Prostate gland (tissue), 2 donors: ENCODE measurements around the gene PRKG1.

ENCODE experiments used
- POLR2A ChIP-seq: fragments of 450-650 bp; IDR thresholded peaks from one replicate; pipeline ENCODE4 v1.6.1; 2016; ENCODE audit warnings: antibody characterized with exemption, mild to moderate bottlenecking
- POLR2AphosphoS5 ChIP-seq: sonication (generic); formaldehyde crosslinking; IDR thresholded peaks from one replicate; pipeline ENCODE4 v1.6.1; 2017; ENCODE audit warnings: antibody characterized with exemption
- TF ChIP-seq, protein P1 (sequence below), 4 experiments: fragments of 200-600 bp in 2 of 4; fragments of 450-650 bp in 2 of 4; sonication (generic) in 2 of 4; IDR thresholded peaks; 1 replicate in 3 of 4; 2 replicates in 1 of 4; pipeline ENCODE4 v1.5.1; 2016 to 2019; ENCODE audit warnings: antibody characterized with exemption in 4 of 4, mild to moderate bottlenecking in 2 of 4, moderate library complexity in 2 of 4

DNA sequence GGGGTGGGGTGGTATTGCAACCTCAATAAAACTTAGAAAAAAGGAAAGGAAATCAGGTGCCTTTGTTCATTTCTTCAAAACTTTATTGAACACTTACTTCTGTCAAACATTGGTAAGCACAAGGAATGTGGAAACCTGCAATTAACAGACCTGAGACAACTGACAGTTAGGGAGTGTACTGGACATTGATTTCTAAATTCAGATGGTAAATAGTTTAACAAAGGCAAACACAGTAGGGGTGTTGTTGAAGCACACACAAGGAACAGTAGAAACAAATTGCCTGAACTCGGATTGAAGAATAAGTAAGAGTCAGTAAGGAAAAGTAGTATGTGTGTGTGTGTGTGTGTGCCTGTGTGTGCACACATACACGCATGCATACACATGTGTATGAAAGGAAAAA, 516.5 kb downstream of the PRKG1 start:
- TF ChIP-seq, protein P1, sequence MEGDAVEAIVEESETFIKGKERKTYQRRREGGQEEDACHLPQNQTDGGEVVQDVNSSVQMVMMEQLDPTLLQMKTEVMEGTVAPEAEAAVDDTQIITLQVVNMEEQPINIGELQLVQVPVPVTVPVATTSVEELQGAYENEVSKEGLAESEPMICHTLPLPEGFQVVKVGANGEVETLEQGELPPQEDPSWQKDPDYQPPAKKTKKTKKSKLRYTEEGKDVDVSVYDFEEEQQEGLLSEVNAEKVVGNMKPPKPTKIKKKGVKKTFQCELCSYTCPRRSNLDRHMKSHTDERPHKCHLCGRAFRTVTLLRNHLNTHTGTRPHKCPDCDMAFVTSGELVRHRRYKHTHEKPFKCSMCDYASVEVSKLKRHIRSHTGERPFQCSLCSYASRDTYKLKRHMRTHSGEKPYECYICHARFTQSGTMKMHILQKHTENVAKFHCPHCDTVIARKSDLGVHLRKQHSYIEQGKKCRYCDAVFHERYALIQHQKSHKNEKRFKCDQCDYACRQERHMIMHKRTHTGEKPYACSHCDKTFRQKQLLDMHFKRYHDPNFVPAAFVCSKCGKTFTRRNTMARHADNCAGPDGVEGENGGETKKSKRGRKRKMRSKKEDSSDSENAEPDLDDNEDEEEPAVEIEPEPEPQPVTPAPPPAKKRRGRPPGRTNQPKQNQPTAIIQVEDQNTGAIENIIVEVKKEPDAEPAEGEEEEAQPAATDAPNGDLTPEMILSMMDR (IDR thresholded peaks at IDR 0.05): no peak
- TF ChIP-seq POLR2A: no peak
- no peak for TF ChIP-seq POLR2AphosphoS5
